ENCODE data around the gene ATP4B.

ATP4B gene

GRCh38 chr13:113657851-113658741 lies at the start of gene ATP4B:
Gene ATP4B, minus strand, starts transcription at chr13:113658198. Its CDS starts 54 bp downstream, at chr13:113658144.
- H3K4me3 ChIP-seq (ENCODE audit: low read length) = no peak within 1 kb of the TSS
- DNase-seq (ENCODE audit: low read depth) = no peak
- no peak for TF ChIP-seq CTCF (conservative IDR thresholded peaks at IDR 0.05; ENCODE audit: low read length)

- no peak for TF ChIP-seq CTCF (conservative IDR thresholded peaks at IDR 0.05; ENCODE audit: low read length)
- peak; percentile 21 for DNase-seq (ENCODE audit: low read depth)
- no peak overlapping the region for H3K4me3 ChIP-seq (ENCODE audit: low read length)
These were observed 14.1 kb upstream of the ATP4B start for GRCh38 chr13:113672002-113672651.

GRCh38 chr13:113671066-113672001 lies 13.3 kb upstream of the ATP4B start:
- H3K4me3 ChIP-seq (ENCODE audit: low read length) = no peak overlapping the region
- DNase-seq (ENCODE audit: low read depth) = no peak
- TF ChIP-seq CTCF (conservative IDR thresholded peaks at IDR 0.05; ENCODE audit: low read length) = no peak

GRCh38 chr13:113670541-113670940 lies 12.5 kb upstream of the ATP4B start:
- DNase-seq (ENCODE audit: low read depth) = no peak
- H3K4me3 ChIP-seq (ENCODE audit: low read length) = no peak overlapping the region
- TF ChIP-seq CTCF (conservative IDR thresholded peaks at IDR 0.05; ENCODE audit: low read length) = no peak

- TF ChIP-seq CTCF (conservative IDR thresholded peaks at IDR 0.05; ENCODE audit: low read length) = no peak
- no peak overlapping the region for H3K4me3 ChIP-seq (ENCODE audit: low read length)
- DNase-seq (ENCODE audit: low read depth) = no peak
These were observed 11.8 kb upstream of the ATP4B start for GRCh38 chr13:113669755-113670341.

GRCh38 chr13:113669231-113669754 lies 11.3 kb upstream of the ATP4B start:
- no peak for DNase-seq (ENCODE audit: low read depth)
- H3K4me3 ChIP-seq (ENCODE audit: low read length) = no peak overlapping the region
- no peak for TF ChIP-seq CTCF (conservative IDR thresholded peaks at IDR 0.05; ENCODE audit: low read length)
